Tibial nerve (tissue), 4 donors: ENCODE results near the gene F7. TPM values are rescaled to one million over a fixed set of nuclear protein-coding genes. Genes with fewer than 3 reads are reported as not detected.
"Not testable (repeated sequence)": the region's sequence is repeated elsewhere in the genome, so short reads cannot be mapped to it uniquely, and the experiment has no call there.

ENCODE experiments used
- DNase-seq, 2 donors: peaks; one replicate each; pipeline ENCODE4 v3.0.0-alpha.2; 2019; ENCODE audit warnings: low spot score in 2 of 2
- H3K27ac ChIP-seq, 4 donors: fragments of 200-600 bp; sonication (generic) in 3 of 4; one replicate each; pipeline ENCODE4 v1.5.1; 2017 to 2019; ENCODE audit warnings: mild to moderate bottlenecking in 1 of 4
- H3K27me3 ChIP-seq, 2 donors: fragments of 200-600 bp; sonication (generic) in 1 of 2; one replicate each; pipeline versions ENCODE4 v1.5.1 to v1.6.0; 2017 to 2019
- H3K36me3 ChIP-seq, 3 donors: fragments of 200-600 bp; sonication (generic); one replicate each; pipeline ENCODE4 v1.5.1; 2018 to 2019
- H3K4me1 ChIP-seq, 4 donors: fragments of 200-600 bp; sonication (generic) in 3 of 4; one replicate each; pipeline ENCODE4 v1.5.1; 2017 to 2019
- H3K4me3 ChIP-seq, 4 donors: fragments of 200-600 bp; sonication (generic) in 3 of 4; one replicate each; pipeline ENCODE4 v1.5.1; 2017 to 2019; ENCODE audit warnings: mild to moderate bottlenecking in 1 of 4, moderate library complexity in 1 of 4
- H3K9me3 ChIP-seq, 4 donors: fragments of 200-600 bp; sonication (generic) in 3 of 4; one replicate each; pipeline ENCODE4 v1.5.1; 2017 to 2019
- EP300 ChIP-seq, 2 donors: sonication (generic); formaldehyde crosslinking; IDR thresholded peaks; one replicate each; pipeline ENCODE4 v1.6.1; 2017; ENCODE audit warnings: antibody characterized with exemption in 2 of 2, mild to moderate bottlenecking in 1 of 2
- POLR2A ChIP-seq, 2 donors: fragments of 450-650 bp; IDR thresholded peaks; one replicate each; pipeline ENCODE4 v1.6.1; 2017; ENCODE audit warnings: antibody characterized with exemption in 2 of 2, mild to moderate bottlenecking in 2 of 2, moderate library complexity in 2 of 2
- WGBS, 2 donors: methylation state at CpG; one replicate each; pipeline ENCODE4 v1.1.5; 2018; 5-methylcytosine and 5-hydroxymethylcytosine counted together
- total RNA-seq, 4 donors: library from RNA; depleted of rRNA; stranded (reverse); fragments of >200 nt; gene quantifications; one replicate each; pipeline ENCODE4 v1.1.0, GENCODE V29; 2016
- TF ChIP-seq, protein P1 (sequence below), 5 experiments: fragments of 200-600 bp in 3 of 5; fragments of 450-650 bp in 2 of 5; sonication (generic) in 3 of 5; IDR thresholded peaks; one replicate each; pipeline ENCODE4 v1.5.1; 2016 to 2019; ENCODE audit warnings: antibody characterized with exemption in 5 of 5, mild to moderate bottlenecking in 3 of 5, moderate library complexity in 2 of 5

The F7 gene
- total RNA-seq, 4 donors from 2014 or later = not detected

DNA sequence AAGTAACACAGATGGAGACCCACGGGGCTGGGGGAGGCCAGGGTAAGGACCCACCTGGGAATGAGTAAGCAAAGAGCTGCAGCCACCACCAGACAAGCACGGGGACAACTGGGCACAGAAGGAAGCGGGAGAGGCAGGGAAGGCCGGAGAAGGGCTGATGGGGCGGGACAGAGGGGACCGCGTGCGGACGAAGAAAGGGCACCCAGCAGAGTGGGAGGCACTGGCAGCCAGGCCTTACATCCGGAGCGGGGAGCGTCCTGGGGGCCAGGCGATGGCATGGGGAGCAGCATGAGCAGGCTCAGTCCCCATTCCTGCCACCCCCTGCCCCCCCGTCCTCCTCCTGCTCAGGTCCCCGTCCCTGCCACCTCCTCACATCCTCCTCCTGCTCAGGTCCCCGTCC is 55.8 kb downstream of the F7 start:
- H3K27me3 ChIP-seq = peaks cover 0 to 54% of the 10 kb centered on the region in 2 donors
- H3K4me3 ChIP-seq = no peak overlapping the region
- H3K36me3 ChIP-seq = no peaks in the 10 kb centered on the region
- H3K9me3 ChIP-seq = no peaks in the 10 kb centered on the region
- 38 to 45% methylated on average over 11 to 15 of the region's 16 CpGs for WGBS, 2 donors
- no peak for DNase-seq
- no peaks in the 10 kb centered on the region for H3K4me1 ChIP-seq
- no peak overlapping the region for H3K27ac ChIP-seq
- TF ChIP-seq, protein P1, sequence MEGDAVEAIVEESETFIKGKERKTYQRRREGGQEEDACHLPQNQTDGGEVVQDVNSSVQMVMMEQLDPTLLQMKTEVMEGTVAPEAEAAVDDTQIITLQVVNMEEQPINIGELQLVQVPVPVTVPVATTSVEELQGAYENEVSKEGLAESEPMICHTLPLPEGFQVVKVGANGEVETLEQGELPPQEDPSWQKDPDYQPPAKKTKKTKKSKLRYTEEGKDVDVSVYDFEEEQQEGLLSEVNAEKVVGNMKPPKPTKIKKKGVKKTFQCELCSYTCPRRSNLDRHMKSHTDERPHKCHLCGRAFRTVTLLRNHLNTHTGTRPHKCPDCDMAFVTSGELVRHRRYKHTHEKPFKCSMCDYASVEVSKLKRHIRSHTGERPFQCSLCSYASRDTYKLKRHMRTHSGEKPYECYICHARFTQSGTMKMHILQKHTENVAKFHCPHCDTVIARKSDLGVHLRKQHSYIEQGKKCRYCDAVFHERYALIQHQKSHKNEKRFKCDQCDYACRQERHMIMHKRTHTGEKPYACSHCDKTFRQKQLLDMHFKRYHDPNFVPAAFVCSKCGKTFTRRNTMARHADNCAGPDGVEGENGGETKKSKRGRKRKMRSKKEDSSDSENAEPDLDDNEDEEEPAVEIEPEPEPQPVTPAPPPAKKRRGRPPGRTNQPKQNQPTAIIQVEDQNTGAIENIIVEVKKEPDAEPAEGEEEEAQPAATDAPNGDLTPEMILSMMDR (IDR thresholded peaks at IDR 0.05) = no peak

GRCh38 chr13:113161975-113162374 is 56.4 kb downstream of the F7 start:
- not testable (repeated sequence) for H3K4me1 ChIP-seq, H3K36me3 ChIP-seq, H3K27ac ChIP-seq, H3K4me3 ChIP-seq, DNase-seq, H3K9me3 ChIP-seq
- WGBS, 2 donors = 47 to 80% methylated on average over 1 to 10 of the region's 13 CpGs
- peaks cover 0 to 54% of the 10 kb centered on the region in 2 donors for H3K27me3 ChIP-seq

GRCh38 chr13:113162783-113163685 is 57.4 kb downstream of the F7 start:
- H3K27me3 ChIP-seq = peaks cover 0 to 53% of the 10 kb centered on the region in 2 donors
- TF ChIP-seq, protein P1 (IDR thresholded peaks at IDR 0.05) = no peak
- TF ChIP-seq POLR2A (IDR thresholded peaks at IDR 0.05) = no peak
- no peak for TF ChIP-seq EP300 (IDR thresholded peaks at IDR 0.05)
- peaks cover 0 to 3% (median 0%) of the 10 kb centered on the region in 4 donors for H3K9me3 ChIP-seq
- H3K4me3 ChIP-seq = no peak overlapping the region
- H3K36me3 ChIP-seq = peaks cover 0 to 8% (median 0%) of the 10 kb centered on the region in 3 donors
- DNase-seq = no peak
- 33 to 42% methylated on average over 19 to 25 of the region's 25 CpGs for WGBS, 2 donors
- no peaks in the 10 kb centered on the region for H3K4me1 ChIP-seq
- no peak overlapping the region for H3K27ac ChIP-seq

- DNase-seq = no peak
- Histone ChIP-seq H3K9me3 (peaks cover 0 to 5% (median 0%) of the 10 kb centered on the region in 4 donors), H3K4me3 (no peak overlapping the region), H3K36me3 (peaks cover 0 to 20% (median 0%) of the 10 kb centered on the region in 3 donors), H3K27ac (no peak overlapping the region), H3K27me3 (peaks cover 0 to 38% of the 10 kb centered on the region in 2 donors), H3K4me1 (no peaks in the 10 kb centered on the region)
- TF ChIP-seq EP300 (IDR thresholded peaks at IDR 0.05) (no peak), POLR2A (IDR thresholded peaks at IDR 0.05) (no peak)
- TF ChIP-seq, protein P1 (IDR thresholded peaks at IDR 0.05) = no peak
- 72 to 74% methylated on average over 4 to 12 of the region's 12 CpGs for WGBS, 2 donors
Measured at GRCh38 chr13:113164492-113164891, 58.9 kb downstream of the F7 start.

DNA sequence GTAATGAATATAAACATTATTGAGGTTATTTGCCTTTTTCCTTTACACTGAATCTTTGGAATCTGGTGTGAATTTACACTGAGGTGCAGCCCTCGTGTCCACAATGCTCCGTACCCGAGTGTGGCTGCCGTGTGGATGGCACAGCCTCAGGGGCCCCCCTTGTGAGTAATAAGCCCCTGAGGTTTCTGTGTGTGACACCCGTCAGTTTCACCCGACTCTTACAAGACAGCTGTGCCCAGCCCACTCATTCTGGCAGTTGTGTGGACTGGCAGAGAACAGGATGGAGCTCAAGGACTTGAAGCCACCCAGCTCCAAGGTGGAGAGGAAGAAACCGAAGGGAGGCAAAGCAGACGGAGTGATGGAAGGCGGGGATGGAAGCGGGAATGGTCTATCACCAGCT is 60.7 kb downstream of the F7 start:
- no peak for DNase-seq
- TF ChIP-seq, protein P1 (IDR thresholded peaks at IDR 0.05) = no peak
- TF ChIP-seq EP300 (IDR thresholded peaks at IDR 0.05) = no peak
- TF ChIP-seq POLR2A (IDR thresholded peaks at IDR 0.05) = no peak
- Histone ChIP-seq H3K4me1 (no peaks in the 10 kb centered on the region), H3K9me3 (peaks cover 0 to 5% (median 0%) of the 10 kb centered on the region in 4 donors), H3K36me3 (peaks cover 0 to 35% (median 0%) of the 10 kb centered on the region in 3 donors), H3K4me3 (no peak overlapping the region), H3K27me3 (peaks cover 0 to 21% of the 10 kb centered on the region in 2 donors), H3K27ac (no peak overlapping the region)
- 88 to 90% methylated on average over 10 of the region's 10 CpGs for WGBS, 2 donors
